IPS DF 4.7 (cell line): ENCODE measurements around the gene LSAMP.
A peak's percentile ranks its signal among the peaks of the same experiment; 100 is the strongest.

Experiments
- DNase-seq: peaks from one replicate; pipeline ENCODE4 v3.0.0-alpha.2; 2013; ENCODE audit warnings: low spot score; ENCODE audit errors: extremely low read depth

LSAMP gene

GRCh38 chr3:115901008-115901407, 544.3 kb downstream of the LSAMP start:
- DNase-seq: no peak

DNA sequence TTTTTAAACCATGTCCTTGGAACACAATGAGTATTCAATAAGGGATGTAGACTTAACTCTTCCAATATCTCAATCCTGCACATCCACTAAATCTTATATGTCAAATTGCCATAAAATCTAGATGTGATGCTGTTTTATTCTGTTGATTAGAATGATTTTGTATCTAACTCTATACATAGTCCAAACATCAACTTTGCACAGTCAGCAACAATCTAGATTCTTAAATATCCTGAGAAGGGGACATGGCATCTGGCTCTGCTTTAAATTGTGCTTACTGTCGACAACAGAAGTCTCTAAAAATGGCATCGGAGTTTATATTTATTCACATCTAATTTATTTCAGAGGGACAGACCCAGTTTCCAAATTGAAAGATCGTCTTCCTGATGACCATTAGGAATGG, 545.8 kb downstream of the LSAMP start:
- no peak for DNase-seq

GRCh38 chr3:115898656-115899410, 546.5 kb downstream of the LSAMP start:
- DNase-seq: no peak

DNA sequence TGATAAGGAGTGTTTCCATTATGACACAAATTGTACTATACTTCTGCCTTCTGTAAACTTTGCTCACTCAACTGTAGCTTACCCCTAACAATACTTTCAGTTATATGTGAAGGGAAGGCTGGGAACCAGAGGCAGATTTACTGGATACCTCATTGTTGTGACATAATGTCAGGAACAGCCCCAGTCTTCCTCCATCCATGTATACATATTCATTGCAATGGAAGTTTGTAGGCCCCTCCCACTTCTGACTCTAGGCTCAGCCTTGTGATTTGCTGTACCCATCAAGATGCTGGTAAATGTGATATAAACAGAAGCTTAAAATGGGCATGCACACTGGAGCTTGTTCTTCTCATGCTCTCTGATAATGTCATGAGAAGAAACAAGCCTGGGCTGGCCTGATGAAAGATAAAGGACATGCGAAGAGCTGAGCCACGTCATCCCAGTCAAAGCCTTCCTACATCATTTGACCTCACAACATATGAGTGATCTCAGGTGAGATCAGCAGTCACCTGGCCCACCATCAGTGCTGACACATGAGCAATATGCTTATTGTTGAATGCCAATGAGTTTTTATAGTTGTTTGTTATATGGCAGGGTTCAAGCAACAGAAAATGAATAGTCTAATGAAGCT, 554.2 kb downstream of the LSAMP start:
- DNase-seq: no peak

- no peak for DNase-seq
These were observed 554.7 kb downstream of the LSAMP start for GRCh38 chr3:115890579-115890978.

GRCh38 chr3:115885621-115886020, 559.7 kb downstream of the LSAMP start:
- no peak for DNase-seq

DNA sequence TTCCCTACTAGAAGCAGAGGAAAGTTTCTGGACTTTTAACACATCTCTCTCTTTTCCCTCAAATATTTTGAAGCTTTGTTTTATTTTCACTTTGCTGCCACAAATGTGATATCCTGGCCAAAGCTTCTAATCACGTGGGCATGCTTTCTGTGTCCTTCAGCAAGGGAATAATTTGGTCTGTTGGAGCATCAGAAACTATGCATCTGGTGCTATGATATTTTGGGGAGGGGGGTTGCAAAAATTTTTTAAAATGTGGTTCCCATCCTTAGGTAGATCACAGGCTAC, 567.7 kb downstream of the LSAMP start:
- DNase-seq: no peak

DNA sequence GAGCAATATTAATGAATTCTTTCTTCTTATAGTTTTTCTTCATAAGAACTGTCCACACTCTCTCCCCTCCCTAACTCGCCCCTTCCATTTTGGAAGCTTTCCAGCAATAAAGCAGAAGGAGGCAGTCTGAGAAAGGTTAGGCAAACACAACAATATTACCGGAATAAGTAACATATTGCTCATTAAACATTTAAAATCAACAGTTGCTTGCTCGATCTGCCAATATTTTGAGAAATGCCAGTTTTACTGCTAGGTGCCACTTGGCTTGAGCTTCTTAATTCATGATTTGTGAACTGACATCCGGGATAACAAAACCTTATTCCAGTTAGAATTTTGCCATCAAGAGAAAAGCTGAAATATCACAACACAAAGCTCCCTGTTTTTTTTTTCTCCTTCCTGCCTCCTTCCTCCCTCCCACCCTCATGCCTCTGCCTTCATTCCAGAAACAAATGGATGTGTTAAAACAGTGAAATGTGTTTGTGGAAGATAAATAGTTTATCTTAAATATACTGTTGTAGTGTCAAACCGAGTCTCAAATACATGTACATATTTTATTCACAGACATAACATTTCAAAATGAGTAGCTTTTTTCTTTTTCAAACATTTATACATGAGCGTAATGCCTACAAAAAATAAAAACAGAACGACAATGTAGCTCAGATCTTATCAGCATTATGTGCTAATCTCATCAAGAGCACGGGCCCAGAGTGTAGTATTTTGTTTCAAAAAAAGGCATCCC, 568.2 kb downstream of the LSAMP start:
- no peak for DNase-seq

GRCh38 chr3:115875460-115875859, 569.8 kb downstream of the LSAMP start:
- DNase-seq: no peak

DNA sequence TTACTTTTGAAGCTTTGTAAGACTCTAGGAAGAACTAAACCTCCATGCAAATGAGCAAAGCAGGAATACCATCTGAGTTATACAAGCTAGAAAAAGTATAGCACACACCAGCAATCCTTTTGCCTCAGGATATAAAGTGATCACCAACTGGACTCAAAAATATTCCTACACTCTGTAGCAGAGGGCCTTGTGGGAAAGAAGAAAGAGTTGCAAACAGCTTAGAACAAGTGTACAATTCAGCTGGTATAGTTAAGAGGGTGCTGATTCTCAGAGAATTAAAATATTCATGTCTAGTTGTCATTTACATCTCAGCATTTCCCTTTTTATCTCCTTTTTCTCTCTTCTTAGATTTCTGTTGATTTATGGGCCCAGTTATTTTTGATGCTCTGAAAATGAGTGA, 573.6 kb downstream of the LSAMP start:
- no peak for DNase-seq

- DNase-seq: no peak
These were observed 580.4 kb downstream of the LSAMP start for GRCh38 chr3:115864911-115865310.

DNA sequence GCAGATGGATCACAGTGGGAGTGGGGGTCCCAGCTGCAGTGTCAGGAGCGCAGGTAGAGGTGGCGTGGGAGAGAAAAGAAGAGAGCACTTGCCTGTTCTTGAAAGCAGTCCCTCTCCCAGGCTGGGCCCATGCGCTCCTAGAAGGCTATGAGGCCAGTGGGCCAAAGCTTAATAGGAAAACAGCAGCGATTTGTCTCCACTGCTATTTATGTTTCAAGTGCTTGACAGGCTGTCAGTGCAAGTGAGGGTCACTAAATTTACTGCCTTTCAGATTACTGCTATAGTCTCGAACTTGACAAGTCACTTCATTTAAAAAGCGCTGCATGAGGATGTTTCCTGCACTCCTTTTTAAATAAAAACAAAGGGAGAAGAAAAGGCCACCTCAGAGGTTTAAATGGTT, 582.4 kb downstream of the LSAMP start:
- no peak for DNase-seq

DNA sequence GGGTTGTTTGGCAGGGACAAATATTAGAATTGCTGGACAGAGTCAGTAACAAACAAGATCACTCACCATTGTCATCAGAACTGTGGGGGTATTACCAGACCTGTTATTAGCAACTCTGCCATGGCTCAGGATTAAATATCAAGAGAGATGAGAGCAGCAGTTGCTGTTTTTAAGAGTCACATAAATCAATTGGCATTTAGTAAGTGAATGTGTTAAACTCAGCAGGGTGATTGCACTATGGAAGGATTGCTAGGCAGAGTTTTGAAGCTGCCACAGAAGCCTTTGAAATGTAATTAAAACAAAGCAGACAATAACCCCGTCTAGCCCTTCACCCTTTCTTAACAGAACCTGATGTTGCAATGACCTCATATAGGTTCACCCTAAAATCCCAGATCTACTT, 583.2 kb downstream of the LSAMP start:
- no peak for DNase-seq

GRCh38 chr3:115861166-115861733, 584.0 kb downstream of the LSAMP start:
- no peak for DNase-seq

GRCh38 chr3:115860766-115861165, 584.5 kb downstream of the LSAMP start:
- DNase-seq: no peak

DNA sequence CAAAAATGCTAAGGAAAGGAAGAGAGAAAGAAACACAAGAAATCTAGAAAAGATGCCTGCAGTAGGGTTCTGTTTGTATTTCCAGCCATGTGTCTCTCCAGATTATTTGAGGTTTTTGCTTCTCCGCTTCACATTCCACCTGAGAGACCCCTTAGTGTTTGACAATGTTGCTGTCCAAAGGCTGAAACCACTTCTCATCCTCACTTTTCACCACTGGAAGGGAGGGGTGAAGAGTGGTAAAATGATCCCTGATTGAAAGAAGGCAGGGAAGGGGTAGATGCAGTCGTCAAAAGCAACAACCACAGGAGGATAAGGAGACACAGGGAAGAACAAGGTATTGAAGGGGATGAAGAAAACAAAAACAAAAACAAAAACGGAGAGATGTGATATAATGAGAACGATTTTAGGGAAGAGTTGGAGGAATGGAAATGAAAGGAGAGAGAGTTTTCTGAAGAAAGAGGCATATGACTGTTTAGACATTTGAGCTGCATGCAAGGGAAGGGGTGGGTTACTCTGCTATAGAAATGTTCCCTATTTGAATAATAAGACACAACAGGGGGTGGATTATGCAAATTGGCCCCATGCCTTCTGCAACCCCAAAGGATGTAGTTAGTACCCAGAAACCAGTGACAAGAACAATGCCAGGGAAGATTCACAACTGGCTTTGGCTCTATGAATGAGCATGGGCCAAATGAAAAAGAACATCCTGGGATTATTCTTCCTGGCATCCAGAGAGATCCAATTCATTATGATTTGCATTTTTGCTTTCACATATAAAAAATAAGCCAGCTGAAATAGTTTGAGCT, 586.1 kb downstream of the LSAMP start:
- DNase-seq: peak; percentile 68

- no peak for DNase-seq
These were observed 587.7 kb downstream of the LSAMP start for GRCh38 chr3:115857518-115858136.

DNA sequence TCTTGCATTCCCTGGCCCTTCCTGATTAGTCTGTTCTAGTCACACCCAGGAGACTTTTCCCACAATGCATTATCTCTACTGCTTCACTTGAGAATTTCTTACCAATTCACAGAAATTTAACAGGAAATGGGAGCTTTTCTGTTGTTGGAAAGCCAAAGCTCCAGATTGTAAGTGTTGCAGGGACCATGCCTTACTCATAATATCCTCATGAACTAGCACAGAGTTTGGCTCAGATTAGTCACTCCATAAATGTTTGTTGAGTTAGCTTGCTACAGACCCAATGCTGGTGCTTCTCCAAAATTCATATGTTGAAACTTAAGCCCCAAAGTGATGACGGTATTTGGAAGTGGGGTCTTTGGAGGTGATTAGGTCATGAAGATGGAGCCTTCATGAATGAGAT, 589.4 kb downstream of the LSAMP start:
- no peak for DNase-seq

DNA sequence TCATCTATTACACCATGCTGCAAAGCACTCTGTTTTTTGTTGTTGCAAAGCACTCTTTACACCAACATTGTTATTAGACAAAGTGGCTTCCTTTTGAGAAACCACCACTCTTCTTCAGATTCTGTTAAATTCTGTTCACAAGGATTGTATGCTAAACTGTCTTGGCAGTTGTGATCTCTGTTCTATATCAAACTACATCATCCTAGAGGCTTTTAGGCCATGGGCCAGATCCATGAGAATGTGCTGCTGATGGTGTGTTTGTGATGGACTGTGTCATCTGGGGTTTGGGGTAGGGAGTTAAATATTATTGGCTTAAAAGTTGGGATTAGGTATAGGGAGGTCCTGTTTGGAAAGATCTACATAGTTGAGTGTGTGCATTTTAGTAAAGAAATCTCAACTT, 592.2 kb downstream of the LSAMP start:
- no peak for DNase-seq

DNA sequence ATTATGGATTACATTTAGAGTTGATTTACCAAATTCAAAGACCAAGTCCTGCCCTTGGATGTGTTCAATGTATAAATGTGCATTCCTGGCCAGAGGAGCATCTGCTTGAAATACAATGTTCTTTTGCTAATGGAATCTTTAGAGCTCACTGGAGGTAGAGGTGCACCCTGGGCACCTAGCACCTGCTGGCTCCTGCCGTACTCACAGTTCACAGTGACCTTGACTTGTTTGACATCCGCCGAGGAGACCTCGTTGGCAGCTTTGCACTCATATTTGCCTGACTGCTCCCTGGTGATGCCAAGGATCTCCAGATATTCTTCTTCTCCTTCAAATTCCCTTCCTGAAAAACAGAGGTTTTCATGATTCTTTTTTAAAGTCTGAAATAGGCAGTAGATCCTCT, 593.0 kb downstream of the LSAMP start:
- DNase-seq: no peak

DNA sequence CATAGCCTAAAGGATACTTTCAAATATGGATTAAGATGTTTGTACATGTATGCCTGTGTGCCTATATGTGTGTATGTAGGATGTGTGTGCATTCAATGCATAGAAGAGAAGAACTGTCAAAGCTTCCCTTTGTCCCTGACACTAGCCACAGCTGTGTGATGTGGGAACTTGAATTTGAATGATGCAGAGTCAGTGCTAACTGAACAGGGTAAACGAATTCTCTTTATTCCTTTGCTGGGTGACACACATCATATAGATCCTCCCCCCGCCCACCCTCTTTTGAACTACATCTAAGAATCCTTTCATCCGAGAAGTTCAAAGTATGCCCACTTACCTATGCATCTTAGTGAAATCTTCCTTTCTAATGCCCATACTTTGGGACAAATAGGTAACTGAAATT, 593.7 kb downstream of the LSAMP start:
- no peak for DNase-seq
